ENCODE results near the gene F13B.
"Not testable (repeated sequence)": the region's sequence is repeated elsewhere in the genome, so short reads cannot be mapped to it uniquely, and the experiment has no call there.

F13B gene

DNA sequence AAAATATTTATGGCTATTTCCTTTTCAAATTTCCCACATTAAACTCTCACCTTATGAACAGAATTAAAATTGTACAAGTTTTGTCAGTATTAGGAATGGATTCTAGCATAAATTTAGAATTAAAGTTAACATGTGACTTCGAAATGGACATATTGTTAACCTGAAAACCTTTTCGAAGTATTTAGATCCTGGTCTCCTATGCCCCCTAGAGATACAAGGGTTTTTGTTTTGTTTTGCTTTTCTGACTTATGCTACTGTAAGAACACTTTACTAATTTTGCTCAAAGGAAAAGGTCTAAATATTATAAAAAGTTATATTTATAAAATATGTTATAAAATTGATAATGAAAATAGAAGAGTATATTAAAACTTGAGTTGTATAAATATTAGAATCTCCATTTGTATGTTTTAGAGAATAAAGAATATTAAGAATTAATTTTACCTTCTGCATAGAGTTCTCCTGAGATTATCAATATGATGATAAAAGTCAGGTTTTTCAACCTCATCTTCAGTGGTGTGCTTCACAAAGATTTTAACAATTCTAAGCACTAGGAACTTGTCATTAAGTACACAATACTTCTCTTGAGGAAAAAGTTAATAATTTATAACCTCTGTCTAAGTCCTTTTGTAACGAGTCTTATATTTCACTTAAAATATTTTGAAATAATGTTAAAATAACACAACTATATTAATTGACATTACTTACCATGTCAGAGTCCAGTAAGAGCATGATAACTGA lies at the start of gene F13B:
F13B (minus strand) TSS at position 542 of the 738 bp plus-strand sequence; CDS start at position 505, 37 bp downstream.
- no peak for DNase-seq

- no peak for DNase-seq
These were observed 49.1 kb upstream of the F13B start for GRCh38 chr1:197116156-197116555.

DNA sequence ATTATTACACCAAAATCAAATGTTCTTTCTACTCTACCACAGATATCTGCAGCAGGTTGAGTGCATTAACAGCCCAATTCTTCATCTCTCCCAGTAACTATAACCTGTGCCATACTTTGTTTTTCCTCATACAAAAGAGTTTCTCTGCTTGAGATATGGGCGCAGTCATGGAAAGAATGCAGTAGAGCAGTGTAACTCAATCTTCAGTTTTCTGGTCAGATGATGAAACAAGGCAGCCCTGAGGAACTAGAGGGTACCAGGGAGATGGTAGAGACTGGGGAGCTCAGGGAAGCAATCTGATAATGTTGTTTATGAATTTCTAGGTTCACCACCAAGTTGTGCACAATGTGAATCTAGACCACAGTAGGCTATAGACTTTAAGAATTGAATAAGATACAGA lies 39.8 kb upstream of the F13B start:
- DNase-seq, result no peak

DNA sequence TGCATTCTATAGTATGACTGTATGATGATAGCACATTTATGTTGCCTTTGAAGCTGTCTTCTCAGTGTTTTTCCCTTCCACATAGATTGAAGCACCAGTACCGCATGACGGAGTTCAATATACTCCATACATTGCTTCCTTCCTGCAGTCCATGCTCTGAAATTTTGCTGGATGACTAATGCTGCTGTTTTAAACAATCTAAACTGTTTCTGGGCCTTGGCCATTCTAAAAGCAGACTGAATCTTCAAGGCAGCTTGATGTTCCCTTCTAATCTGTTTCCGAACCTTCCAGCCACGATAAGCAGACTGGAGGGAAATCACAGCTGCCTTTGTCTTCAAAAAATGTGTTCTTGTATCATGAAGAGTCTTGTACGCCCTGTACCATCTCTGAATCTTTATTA lies 36.2 kb upstream of the F13B start:
- no peak for DNase-seq

DNA sequence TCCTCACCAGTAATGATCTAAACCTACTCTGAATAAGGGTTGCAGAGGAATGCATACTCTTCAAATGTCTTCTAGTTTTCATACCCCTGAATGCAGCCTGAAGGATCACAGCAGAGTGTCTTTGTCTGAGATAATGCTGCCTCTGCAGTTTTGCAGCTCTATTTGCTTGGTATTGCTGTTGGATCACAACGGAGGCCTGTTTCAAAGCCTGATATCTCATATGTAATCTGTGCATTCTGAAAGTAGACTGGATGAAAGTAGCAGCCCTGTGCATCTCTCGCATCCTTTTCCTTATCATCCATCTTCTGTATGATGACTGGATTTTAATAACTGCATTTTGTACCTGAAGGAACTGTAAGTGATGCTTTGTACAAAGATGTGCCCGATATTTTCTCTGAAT lies 34.9 kb upstream of the F13B start:
- no peak for DNase-seq

DNA sequence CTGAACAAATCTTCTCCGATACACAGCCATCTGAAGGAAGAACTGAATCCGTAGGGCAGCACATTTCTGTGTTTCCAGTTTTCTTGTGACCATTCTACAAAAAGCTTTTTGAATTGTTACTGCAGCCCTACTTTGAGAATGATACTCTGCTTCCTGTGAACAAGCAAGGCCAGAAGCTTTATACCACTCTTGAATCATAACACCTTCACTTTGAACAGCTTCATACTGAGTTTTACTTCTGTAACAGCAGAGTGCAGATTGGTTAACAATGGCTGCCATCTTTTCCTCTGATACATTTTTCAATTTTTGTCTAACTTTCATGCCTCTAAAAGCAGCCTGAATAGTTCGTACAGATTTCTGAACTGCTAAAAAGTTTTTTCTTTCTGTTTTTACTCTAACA lies 33.6 kb upstream of the F13B start:
- DNase-seq, result no peak

DNA sequence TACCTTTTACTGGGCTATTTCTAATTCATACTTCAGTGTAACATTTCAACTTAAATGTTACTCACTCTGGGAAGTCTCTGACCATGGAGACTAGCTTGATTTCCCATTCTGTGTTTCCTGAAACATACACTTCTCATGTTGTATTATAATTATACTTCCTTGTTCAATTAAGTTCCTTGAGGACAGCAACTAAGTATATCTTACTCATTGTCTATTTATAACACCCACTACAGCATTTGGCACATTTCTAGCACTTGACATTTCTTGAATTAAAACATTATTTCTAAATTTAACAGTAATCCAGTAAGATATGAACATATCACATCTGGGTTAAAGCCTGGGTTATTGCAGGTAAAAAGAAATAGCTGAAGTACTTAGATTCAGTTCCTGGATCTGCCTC lies 32.4 kb upstream of the F13B start:
- no peak for DNase-seq

- not testable (repeated sequence) for DNase-seq
These were observed 29.9 kb upstream of the F13B start for GRCh38 chr1:197096971-197097370.

- no peak for DNase-seq
These were observed 29.1 kb upstream of the F13B start for GRCh38 chr1:197096137-197096536.

- DNase-seq, result no peak
These were observed 26.3 kb upstream of the F13B start for GRCh38 chr1:197093226-197093885.

GRCh38 chr1:197092491-197093023 lies 25.5 kb upstream of the F13B start:
- no peak for DNase-seq

DNA sequence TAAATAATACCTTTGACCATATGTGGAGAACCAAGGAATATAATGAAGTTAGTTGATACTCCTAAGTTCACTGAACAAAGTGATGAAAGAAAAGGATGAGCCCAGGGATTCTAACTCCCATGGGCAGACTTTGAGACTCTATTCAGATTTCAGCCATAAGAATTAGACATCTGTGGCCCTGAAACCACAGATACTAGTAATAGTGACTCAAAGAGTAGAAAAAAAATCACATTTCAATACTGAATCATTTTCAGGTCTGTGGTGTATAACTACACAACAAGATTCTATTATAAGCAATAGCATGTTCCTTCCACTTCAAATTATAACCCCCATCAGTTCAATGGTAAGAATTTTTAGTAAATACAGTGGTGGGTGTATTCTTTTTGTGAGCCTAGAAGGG lies 16.4 kb upstream of the F13B start:
- no peak for DNase-seq

DNA sequence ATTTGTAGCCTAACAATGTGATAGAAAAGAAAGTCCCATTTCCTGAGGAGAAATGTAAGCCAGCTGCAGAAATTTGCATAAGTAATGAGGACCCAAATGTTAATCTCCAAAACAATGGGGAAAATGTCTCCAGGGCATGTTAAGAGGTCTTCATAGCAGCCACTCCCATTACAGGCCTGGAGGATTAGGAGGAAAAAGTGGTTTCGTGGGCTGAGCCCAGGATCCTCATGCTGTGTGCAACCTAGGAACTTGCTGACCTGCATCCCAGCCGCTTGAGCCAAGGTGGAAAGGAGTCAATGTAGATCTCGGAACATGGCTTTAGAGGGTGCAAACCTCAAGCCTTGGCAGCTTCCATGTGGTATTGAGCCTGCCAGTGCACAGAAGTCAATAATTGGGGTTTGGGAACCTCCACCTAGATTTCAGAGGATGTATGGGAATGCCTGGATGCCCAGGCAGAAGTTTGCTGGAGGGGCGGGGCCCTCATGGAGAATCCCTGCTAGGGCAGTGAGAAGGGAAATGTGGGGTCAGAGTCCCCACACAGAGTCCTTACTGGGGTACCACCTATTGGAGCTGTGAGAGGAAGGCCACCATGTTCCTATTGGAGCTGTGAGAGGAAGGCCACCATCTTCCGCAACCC lies 14.2 kb upstream of the F13B start:
- no peak for DNase-seq

DNA sequence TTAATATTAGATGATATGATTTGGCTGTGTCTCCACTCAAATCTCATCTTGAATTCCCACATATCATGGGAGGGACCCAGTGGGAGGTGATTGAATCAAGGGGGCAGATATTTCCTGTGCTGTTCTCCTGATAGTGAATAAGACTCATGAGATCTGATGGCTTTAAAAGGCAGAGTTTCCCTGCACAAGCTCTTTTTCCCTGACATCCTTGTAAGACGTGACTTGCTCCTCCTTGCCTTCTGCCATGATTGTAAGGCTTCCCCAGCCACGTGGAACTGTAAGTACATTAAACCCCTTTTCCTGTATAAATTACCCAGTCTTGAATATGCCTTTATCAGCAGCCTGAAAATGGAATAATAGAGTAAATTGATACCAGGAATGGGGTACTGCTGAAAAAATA lies 13.3 kb upstream of the F13B start:
- DNase-seq, result no peak

DNA sequence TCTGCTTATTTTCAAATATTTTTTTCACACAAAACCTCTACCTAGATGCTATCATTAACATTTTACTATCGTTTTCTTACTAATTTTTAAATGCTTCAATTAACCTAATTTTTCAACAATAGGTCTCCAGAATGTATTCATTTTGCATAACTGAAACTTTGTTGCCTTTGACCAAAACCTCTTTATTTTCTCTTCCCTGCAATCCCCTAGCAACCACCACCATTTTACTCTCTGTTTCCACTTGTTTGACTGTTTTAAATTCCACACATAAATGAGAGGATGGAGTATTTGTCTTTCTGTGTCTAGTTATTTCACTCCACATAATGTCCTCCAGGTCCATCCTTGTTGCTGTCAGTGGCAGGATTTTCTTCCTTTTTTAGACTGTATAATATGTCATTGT lies 9.5 kb upstream of the F13B start:
- no peak for DNase-seq

- no peak for DNase-seq
These were observed 6.9 kb upstream of the F13B start for GRCh38 chr1:197073978-197074377.

GRCh38 chr1:197067457-197067818 lies 378 bp upstream of the F13B start:
- no peak for DNase-seq

DNA sequence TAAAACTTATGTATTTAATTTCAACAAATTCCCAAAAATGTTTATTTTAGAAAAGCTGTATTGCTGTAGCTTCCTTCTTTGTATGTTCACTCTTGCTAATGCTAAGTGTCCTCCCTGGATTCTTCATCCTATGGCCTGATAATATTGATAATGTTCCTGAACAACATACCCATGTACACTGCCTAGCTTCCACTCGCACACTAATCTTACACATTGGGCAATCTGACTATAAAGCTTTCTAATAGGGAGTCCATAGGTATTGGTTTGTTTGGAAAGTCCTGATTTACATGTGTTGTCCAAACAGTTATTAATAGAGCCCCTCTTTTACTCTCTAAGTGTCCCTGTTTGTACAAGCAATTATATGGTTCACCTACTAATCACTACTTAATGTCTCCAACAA lies 783 bp downstream of the F13B start:
- no peak for DNase-seq

- DNase-seq, result no peak
These were observed 1.5 kb downstream of the F13B start for GRCh38 chr1:197065559-197065958.

GRCh38 chr1:197063212-197063611 lies 3.8 kb downstream of the F13B start:
- no peak for DNase-seq

- no peak for DNase-seq
These were observed 4.4 kb downstream of the F13B start for GRCh38 chr1:197062692-197063091.

DNA sequence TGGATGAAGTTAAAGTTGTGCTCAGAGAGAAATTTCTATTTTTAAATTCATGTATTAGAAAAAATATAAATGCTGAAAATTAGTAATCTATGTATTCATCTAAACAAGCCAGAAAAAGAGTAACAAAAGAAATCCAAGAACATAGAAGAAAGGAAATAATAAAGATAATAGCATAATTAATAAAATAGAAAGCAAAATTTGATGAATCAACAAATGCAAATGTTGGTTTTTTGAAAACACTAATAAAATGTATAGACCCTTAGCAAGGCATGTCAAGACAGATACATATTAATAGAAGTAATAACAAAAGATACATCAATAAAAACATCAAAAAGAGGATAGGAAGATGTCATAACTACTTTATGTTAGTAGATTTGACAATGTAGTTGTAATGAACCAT lies 18.0 kb downstream of the F13B start:
- no peak for DNase-seq

DNA sequence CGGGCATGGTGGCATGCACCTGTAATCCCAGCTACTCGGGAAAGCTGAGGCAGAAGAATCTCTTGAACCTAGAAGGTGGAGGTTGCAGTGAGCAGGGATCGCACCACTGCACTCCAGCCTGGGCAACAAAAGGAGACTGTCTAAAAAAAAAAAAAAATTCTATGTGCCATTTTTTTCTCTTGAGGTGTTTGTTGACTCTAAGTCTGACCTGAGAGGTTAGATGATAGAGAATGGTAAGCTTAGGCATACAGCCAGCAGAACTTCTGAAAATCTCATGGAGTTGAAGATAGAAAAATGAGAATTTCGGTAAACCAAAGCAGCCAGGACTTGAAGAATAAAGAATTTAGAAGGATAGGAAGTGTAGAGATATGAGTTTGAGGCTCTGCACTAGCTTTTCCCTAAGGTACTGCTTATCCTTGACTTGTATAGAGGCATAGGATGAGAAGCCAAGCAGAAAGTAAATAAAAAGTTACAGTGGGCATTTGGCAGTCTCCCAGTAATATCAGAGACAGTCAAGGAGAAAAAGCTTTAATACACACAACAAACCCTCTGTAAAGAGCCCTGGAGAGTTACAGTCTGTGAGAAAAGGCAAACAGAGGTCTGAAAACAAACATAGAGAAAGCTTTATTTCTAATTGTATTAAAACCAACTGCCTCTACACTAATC lies 24.3 kb downstream of the F13B start:
- no peak for DNase-seq
